GM18870 (cell line): Measurements from ENCODE around the gene MEOX1.

Source experiments
- ATAC-seq: cut with Tn5 transposase; IDR thresholded peaks from one replicate; pipeline ENCODE4 v1.9.1; 2021; ENCODE audit warnings: moderate library complexity; ENCODE audit not compliant: unreplicated experiment

The MEOX1 gene

GRCh38 chr17:43680461-43680860 is 18.7 kb upstream of the MEOX1 start:
- no peak for ATAC-seq

- ATAC-seq, result no peak
These were observed 18.2 kb upstream of the MEOX1 start for GRCh38 chr17:43679911-43680310.

- ATAC-seq, result no peak
These were observed 17.7 kb upstream of the MEOX1 start for GRCh38 chr17:43679401-43679800.

DNA sequence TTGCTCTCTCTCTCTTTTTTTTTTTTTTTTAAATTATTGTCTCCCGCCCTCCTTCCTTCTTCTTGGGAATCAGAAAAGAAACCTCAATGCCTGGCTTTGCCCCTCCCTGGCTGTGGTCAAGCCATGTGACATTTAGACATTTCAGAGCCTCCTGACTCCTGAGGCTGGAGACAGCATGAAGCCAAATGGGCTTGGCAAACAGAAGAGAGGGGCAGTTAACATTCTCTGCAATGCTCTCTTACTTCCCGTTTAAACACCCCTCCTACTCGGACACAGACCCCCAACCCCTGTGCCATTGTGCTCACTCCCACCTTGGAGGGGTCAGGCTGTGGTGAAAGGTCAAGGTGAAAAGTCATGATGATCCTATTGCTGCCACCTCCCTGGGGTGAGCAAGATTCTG is 14.7 kb upstream of the MEOX1 start:
- ATAC-seq, result no peak

DNA sequence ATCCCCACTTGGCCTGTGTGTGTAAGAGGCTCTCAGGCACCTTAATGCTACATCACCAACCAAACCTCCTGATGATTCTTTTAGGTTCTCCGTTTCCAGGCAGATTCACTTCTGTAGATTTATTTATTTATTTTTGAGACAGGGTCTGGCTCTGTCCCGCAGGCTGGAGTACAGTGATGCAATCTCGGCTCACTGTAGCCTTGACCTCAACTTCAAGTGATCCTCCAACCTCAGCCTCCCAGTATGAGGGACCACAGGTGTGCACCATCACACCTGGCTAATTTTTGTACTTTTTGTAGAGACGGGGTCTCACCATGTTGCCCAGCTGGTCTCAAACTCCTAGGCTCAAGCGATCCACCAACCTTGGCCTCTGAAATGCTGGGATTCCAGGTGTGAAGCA is 12.7 kb upstream of the MEOX1 start:
- ATAC-seq, result no peak

DNA sequence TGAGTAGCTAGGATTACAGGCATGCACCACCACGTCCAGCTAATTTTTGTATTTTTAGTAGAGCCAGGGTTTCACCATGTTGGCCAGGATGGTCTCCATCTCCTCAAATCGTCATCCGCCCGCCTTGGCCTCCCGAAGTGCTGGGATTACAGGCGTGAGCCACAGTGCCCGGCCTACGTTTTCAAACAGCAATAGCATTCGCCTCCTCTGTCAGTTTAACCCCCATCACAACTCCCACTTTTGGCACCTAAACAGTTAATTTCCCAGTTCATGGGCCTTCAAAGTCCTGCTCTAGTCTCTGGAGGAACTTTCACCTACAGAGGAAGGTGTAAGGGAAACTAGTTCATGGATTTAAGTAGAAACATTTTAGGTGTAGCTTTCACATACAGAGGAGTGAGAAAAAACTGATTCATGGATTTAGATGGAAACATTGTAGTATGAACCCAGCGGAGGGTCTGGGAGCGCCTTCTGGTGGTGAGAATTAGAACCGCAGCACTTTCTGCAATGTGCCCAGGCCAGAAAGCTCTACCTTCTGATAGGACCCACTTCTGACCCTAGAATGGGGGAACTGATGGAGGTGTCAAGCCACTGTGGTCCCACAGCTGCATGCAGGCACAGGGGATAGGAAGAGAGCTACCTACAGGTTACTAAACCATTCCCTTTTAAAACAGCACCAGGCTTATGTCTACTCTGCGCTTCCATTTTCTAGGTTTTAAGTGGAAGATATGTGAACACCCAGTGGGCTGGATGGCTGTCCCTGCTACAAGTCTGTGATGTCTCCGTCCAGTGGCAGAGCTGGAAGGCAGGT is 12.0 kb upstream of the MEOX1 start:
- no peak for ATAC-seq

DNA sequence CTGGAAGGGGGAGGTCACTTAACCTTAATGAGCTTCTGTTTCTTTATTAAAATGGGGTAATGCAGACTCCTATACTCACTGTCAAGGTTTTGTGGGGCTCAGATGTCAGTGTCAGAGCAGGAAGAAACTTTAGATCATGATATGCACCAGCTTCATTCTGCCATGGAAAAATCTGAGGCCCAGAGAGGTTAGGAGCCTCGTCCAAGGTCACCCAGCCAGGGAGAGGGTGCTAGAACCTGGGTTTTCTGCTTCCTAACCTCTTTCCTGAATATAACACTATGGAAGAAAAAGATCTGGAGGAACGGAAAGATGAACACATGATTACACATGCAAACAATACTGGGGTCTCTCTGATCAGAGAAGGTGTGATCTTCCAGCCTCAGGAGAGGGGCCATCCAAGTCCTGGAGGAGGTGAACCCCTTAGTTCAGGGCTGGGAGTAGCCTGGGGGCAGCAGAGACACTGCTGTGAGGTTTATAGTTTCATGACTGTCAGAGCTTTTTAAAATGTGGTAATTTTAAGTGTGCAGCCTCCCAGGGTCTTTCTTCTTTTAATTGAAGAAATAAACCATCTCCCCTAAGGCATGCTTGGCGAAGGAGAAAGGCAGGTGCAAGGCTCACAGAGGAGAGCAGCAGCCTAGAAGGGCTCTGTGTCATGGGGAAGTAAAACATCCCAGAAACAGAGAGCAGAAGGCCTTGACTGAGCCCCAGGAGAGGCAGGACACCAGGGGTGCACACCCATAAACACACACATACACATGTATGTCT is 10.2 kb upstream of the MEOX1 start:
- ATAC-seq, result no peak

DNA sequence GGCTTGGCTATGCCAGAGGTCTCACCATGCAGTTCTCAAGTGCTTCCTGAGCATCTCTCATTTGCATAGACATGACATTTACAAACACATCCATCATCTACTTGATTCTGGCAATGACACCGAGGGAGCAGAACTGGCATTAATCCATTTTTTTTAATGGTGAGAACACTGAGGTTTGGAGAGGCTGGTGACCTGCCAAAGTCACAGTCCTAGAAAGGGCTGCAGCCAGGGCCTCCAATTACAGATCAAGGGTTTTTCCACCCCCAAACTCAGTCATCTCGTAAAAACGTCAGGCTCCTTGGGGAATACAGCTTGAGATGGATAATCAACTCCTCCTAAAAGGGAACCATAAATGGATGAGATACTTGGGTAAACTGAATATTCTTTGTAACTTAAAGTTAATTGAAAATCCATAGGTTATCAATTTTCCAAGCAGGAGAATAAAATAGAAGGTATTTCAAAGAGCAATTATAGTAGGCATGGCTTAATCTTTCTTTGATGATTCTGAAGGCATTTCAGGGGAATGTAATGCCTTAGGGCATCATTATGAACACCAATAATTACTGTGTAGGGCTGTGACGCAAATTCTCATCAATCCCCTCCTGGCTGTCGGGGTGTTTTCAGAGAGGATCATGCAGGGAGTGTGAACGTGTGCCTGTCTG is 9.4 kb upstream of the MEOX1 start:
- no peak for ATAC-seq

DNA sequence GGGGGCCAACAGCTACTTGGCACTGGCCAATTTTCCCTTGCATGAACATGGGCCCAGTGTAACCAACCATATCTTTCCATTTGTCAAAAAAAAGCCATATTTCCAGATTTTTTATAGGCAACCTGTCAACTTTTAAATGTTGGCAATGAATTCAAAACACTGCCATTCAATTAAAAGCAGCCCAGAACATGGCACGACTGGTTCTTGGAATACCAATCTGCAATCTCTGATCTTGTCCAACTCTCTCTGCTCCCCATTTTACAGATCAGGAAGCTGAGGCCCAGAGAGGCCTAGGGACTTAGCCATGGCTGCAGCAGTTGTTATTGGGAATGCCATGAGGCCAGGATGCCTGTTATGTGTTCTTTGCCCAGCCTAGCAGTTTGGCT is 8.9 kb upstream of the MEOX1 start:
- no peak for ATAC-seq

DNA sequence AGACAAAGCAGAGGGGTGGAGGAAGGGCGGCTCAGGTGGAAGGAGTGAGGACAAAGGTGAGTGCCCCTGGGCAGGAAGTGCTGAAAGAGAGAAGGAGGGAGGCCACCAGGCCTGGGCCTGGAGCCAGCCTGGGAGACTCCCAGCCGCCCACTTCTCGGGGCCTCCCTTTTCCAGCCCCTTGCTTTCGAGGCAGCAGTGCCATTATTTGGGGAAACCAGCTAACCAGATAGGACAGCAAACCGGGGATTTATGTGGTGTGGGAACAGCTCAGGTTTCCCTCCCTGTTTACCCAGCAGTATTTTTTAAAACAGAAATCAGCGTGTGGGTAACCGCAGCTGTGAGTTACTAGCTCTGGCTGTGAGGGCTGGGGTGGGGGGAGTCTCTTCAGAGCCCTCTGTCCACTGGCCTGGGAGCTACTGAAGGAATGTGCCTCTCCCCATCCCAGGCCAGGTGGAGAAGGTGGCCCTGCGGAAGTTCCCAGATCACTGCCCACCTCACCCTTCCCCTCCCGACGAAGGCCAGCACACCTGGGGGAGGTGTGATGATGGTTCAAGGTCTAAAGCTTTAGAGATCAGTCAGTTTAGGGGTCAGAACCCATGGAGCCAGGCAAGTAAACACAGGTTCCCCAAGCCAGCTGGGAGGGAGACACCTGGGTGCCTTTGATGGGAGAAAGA is 8.4 kb upstream of the MEOX1 start:
- ATAC-seq, result no peak

GRCh38 chr17:43667947-43668348 is 6.2 kb upstream of the MEOX1 start:
- no peak for ATAC-seq

DNA sequence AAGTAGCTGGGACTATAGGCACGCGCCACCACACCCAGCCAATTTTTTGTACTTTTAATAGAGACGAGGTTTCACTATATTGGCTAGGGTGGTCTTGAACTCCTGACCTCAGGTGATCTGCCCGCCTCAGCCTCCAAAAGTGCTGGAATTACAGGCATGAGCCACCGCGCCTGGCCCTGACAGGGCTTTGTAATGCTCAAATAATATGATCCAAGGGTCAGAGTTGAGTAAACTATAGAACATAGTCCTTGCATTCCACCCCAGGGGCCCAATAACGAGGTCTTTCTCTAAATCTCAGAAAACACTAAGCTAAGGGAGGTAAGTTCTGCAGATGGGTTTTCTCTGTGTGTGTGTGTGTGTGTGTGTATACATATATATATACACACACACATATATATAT is 5.8 kb upstream of the MEOX1 start:
- ATAC-seq, result no peak

DNA sequence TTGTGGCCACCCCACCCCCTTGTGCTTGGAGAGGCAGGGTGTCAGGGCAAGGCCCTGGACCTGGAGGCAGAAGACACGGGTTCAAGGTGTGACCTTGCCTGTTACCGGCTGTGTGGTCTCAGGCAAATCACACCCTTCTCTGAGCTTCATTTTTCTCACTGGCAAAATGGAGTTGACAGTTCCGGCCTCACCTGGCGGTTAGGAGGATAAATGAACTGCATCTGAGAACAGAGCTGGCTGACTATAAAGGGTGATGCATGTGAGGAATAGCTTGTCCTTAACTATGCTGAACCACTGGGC is 4.2 kb upstream of the MEOX1 start:
- ATAC-seq, result no peak

DNA sequence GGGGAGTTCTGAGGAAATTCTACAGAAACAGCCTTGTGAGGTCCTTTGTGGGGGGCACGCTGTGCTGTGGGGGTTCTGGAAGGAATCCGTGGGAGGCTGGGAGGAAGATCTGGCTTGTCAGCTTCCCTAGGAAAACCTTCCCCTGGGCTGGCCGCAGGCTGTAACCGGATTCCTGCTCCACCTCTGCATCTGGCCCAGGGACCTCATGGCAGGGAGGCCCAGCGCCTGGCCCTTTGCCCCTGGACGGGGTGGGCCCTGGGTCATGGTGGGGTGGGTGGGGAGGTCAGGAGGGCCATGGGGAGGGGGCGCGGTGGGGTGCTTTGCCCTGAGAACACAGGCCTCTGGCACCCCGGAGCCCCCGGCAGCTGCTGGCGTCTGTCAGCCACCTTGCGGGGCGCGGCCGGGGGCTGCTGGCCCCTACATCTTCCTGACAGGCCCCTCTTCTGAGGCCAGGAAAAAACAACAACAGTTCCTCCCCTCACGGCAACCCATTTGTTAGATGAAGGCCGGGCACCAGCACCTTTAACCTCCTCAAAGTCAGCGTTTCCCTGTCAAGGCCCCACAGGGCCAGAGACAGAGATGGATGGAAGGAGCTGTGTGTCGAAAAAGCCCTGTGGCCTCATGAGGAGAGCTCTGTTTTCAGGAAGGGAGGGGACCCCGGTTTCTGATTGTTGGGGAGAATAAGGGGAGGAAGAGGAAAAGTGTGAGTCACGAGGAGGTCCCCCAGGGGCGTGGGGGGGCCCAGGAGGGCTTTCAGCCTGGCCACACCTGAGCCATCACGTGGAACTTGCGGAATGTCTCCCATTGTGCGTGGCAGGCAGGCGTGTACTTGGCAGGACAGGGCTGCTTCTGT is 3.6 kb upstream of the MEOX1 start:
- no peak for ATAC-seq

GRCh38 chr17:43664096-43664495 is 2.4 kb upstream of the MEOX1 start:
- no peak for ATAC-seq

GRCh38 chr17:43663383-43663782 is 1.7 kb upstream of the MEOX1 start:
- no peak for ATAC-seq

GRCh38 chr17:43662413-43663141 is 855 bp upstream of the MEOX1 start:
- ATAC-seq, result no peak

DNA sequence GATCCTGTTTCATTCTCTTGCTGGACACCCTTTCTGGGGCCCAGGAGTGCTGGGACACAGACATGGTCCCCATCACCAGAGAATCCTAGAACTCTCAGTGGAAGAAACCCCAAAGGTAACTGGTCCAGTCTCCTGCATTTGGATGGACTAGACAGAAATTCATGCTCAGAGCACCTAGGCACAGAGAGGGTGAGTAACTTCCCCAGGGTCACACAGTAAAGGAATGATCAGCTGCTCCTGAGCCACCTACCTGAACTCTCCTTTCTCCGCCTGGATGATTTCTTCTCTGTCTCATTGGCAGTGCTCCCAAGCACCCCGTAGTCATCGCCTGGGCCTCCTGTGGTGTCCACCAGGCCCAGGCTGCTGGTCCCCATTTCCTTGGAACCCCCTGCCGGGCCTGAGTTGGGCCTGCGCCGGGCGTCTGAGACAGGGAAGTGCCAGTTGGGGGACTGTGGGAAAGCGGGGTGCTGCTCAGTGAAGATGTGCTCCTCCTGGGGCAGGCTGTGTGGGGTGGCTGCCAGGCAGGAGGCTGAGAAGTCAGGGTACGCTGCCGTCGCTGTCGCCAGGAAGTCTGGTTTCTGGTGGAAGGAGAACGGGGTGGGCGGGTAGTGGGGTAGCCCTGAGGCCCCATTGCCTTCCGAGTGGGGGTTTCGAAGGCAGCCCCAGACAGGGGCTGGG is 767 bp downstream of the MEOX1 start:
- no peak for ATAC-seq

- ATAC-seq, result no peak
These were observed 1.7 kb downstream of the MEOX1 start for GRCh38 chr17:43659823-43660617.
